NCI-H1694 treated with DMSO at 0.1 percent for 48 hours (cell line): ENCODE measurements around the gene E2F2.

ENCODE experiments used
- DNase-seq: peaks from one replicate; lab custom pipeline; 2025; lab: John Stamatoyannopoulos, UW

Gene E2F2, protein sequence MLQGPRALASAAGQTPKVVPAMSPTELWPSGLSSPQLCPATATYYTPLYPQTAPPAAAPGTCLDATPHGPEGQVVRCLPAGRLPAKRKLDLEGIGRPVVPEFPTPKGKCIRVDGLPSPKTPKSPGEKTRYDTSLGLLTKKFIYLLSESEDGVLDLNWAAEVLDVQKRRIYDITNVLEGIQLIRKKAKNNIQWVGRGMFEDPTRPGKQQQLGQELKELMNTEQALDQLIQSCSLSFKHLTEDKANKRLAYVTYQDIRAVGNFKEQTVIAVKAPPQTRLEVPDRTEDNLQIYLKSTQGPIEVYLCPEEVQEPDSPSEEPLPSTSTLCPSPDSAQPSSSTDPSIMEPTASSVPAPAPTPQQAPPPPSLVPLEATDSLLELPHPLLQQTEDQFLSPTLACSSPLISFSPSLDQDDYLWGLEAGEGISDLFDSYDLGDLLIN

DNA sequence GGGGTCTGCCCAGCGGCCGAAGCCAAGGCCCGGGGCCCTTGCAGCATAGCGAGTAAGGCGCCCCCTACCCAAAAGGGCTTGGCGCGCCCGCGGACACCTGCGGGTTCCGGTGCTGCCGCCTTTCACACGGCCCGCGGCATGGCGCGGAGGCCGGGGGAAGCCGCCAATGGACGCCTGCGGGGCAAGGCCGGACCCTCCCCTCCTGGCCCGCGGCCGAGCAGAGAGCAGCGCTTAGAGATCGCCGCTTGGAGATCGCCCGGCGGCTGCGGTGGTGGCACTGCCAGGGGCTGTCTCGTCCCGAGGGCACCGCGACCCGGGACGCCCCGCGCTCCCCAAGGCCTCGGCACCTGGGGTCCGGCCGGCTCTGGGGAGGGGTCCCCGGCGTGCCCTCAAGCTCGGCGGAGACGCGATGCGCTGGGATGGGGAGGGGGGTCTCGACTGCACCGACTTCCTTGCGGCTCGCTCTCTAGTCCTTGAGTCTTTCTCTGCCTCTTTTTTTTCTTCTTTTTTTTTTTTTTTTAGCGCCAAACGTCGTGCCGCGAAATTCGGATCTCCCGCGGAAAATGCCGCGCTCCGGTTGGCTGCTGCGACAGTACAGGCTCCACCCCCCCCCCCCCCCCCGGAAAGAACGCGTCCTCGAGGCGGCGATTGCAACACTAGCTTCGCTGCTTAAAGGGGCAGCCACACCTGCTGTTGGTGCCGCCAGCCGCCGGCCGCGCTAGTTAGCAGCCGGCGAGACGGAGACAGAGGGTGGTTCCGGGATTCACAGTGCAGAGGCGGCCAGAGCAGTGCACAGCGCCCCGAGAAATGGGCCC is at the start of gene E2F2:
Gene E2F2, minus strand, starts transcription at position 487 of the 815 bp plus-strand sequence. Its CDS starts 440 bp downstream, at position 47.
- DNase-seq = peak; percentile 69

DNA sequence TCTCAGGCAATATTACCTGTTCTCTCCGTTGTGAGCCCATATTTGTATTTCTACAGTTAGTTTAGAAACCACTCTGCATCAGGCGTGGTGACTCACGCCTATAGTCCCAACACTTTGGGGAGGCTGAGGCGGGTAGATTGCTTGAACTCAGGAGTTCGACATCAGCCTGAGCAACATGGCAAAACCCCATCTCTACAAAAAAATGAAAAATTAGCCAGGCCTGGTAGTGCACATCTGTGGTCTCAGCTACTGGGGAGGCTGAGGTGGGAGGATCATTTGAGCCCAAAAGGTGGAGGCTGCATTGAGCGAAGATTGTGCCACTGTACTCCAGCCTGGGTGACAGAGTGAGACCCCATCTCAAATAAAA is 47.9 kb upstream of the E2F2 start:
- DNase-seq = no peak

DNA sequence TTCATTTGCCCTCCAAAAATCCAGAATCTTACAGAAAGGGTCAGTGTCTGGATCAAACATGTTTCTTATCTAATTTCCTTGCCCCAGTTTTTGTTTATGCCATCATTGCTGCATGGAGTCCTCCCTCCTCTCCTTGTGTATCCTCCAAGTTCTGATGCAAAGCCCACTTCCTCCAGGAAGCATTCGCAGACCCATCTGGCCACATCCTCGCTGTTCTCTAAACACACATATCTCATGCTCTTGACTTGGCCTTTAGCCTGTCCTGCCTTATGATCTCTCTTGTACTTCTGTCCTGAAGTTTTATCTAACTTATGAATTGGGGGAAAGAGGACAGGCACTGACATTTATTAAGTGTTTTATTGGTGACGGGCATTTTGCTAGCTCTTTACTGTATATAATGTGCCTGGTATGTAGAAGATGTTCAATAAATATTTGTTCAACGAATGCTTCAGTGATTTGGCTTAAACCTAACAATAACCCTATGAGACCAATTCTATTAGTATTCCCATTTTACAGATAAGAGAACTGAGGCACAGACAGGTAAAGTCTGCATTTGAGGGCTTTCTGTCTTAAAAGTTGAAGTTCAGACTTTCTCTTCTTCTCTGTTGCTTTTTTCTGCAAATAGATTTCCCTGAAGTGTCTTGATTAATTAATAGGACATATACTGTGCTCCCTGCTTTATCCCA is 47.4 kb upstream of the E2F2 start:
- no peak for DNase-seq

DNA sequence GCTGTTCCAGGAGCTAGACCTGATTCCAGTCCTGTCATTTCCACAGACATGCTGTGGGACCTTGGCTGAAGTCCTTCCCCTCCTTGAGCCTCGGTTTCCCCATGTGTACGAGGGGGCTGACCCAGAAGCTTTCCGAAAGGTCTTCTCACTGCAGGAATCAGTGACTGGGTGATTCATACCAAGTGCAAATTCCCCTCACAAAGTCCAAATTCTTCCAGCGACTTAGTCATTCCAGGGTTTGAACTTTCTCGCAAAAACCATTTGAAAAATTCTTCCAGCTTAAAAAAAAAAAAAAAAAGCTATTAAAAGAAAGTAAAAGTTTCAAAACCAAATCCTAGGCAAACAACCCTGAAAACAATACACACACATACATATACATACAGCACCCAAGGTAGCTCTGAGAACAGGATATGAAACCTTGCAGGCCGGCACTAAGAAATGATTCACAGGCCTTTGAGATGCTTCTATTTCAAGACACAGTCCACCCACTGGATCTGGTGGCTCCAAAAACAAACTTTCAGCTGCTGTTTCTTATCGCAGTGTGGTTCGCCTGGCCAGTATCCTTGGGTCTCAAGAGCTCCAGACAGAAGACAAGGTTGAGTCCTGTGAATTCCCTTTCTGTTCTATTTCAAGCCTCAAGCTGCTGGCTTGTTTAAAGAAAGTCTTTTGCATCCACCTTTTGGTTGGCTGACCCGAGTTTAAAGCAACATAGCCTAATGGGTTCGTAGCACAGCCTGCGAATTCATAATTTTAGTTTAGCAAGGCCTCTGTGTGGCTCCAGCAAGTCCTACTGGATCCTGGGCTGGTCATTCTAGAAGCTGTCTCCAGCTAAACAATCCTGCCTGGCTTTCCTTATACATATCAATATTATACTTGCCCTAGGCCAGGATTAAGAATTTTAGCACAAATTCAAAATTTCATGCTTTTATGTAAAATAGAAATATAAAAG is 46.3 kb upstream of the E2F2 start:
- no peak for DNase-seq

DNA sequence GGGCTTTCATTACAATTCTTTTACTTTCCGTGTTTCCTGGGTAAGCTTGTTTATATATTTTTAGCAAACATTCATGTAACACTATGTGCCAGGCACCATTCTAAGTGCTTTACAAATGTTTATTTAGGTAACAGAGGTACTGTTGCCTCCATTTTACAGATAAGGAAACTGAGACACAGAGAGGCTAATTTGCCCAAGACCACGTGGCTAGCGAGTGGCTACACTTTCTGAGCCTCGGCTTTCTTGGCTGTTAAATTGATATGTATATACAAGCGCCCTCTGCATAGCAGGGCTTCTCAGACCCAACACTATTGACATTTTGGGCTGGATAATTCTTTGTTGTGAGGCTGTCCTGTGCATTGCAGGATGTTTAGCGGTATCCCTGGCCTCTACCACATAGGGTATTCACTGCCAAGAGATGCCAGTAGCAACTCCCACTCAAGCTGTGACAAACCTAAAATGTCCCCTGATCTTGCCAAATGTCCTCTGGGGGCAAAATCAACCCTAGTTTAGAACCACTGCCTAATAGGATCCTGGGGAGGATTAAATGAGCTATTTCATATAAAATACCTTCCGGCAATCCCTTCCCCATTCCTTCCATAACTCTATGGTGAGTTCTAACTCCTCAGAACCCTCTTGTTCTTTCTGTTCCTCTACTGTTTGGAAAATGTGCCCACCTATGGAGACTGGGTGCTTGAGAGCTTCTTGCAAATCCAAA is 45.5 kb upstream of the E2F2 start:
- peak; percentile 11 for DNase-seq

DNA sequence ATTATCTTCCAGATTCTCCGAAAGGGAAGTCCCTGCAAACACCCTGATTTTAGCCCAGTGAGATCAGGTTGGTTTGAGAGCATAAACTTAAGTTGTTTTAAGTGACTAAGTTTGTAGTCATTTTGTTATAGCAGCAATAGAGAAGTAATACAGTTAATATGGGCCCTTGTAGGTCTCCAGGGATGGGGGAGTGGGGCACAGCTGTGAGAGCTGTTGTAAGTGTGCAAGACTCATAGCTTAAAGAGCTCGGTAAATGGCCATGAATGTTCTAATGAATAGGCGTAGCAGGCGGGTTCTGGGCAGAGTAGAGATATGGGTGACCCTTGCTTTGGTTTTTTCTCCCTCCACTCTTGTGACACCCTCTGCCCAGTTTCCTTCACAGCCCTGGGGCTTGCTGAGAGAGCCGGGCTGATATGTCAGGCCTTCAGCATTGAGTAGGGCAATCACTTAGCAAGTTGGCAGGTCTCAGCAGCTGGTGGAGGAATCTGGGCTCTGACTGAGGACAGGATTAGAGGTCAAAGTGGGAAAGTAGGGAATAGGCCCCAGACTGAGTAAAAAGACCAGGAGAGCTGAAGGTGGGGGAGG is 44.3 kb upstream of the E2F2 start:
- no peak for DNase-seq

DNA sequence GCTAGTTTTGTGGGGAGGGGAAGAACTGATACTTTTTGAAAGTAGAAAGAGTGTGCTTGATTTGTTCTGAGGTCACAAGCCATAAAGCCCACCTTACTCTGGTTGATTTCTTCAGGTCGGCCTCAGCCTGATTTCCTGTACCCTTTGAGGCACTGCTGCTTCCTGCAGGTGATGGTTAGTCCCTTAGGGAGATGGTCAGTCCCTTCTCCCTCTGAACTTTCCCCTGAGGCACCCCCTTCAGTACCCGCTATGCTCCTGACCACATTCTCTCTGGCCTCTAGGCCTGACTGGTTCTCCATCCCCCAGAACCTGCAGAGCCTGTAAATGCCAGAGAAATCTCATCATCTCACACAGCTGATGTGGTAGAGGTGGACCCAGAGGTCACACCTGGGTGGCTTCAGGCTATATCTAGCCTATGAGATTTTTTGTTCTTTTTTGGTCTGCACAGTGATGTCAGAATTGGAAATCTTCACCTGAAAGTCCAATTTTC is 43.3 kb upstream of the E2F2 start:
- no peak for DNase-seq

DNA sequence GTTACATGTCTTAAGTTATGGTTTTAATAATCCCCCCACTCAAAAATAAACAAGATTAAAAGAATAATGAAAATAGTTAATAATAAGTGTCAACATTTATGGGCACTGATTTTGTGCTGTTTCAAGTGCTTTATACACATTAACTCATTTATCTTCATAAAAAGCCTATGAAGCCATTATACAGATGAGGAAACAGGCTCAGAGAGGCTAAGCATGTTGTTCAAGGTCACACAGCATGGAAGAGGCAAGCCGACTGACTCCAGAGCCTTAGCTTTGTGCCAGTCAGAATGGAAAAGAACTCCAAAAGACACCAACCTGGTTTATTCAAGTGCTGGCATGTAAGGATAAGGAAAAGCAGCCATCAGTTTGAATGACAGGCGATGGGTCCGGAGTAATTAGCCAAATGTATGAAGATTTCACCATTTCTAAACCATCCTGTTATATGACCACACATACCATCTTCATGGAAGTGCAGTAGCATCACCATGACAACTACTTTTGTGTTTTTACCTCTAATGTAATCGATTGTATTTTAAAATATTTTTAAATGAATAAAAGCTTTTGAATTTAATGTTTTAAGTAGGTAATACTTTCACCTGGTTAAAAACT is 42.6 kb upstream of the E2F2 start:
- no peak for DNase-seq

DNA sequence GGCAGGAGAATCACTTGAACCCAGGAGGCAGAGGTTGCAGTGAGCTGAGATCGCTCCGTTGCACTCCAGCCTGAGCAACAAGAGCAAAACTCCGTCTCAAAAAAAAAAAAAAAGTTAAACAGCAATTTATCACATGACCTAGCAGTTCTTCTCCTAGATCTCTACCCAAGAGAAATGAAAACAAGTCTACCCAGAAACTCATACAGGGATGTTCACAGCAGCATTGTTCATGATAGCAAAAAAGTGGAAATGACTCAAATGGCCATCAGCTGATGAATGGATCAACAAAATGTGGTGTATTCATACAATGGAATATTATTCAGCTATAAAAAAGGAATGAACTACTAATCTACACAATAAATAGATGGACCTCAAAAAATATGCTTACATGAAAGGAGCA is 40.4 kb upstream of the E2F2 start:
- DNase-seq = no peak

DNA sequence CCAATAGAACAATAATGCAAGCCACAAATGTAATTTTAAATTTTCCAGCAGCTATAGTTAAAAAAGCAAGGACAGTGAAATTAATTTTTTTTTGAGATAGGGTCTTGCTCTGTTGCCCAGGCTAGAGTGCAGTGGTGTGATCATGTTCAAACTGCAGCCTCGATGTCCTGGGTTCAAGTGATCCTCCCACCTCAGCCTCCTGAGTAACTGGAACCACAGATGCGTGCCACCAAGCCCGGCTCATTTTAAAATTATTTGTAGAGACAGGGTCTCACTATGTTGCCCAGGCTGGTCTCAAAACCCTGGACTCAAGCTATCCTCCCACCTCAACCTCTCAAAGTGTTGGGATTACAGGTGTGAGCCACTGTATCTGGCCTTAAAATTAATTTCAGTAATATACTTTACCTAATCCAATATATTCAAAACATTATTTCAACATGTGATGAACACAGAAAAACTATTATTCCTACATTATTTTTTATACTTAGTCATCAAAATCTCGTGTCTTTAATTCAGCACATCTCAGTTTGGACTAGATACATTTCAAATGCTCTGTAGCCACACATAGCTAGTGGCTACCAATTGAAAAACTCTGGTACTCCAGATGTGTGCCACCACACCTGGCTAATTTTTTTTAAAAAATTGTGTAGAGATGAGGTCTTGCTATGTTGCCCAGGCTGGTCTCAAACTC is 39.1 kb upstream of the E2F2 start:
- DNase-seq = no peak

DNA sequence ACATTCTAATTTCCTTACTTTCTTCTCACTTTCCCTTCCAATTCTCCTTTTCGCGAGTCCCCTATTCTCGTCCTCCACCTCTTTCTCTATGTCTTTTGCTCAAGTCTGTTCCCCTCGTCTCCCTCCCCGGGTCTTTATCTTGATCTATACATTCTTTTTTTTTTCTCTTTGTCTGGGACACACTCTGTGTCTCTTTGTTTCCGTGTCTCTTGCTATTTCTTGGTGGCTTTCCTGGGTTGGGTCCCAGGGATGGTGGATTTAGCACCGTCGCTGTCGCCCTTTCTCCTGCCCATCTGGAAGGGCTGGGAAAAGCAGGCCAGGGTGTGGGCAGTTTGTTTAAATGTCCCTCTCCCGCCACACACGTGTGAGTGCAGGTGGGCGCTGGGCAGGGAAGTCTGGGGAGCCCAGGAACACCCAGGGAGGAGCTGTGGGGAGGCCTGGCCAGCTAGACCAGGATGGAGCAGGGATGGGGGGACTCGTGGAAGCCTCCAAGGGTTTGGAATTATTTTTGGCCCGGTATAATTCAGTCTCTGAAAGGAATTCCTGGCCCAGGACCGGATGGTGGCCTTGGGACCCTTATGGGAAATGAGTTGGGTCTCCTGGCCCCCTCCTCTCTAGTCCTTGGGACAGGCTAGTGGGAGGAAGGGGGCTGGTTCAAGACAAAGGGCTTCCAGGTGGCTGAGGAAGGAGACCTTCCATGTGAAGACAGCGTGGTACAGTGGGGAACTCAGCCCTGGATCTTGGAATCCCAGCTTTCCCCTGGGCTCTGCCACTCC is 37.8 kb upstream of the E2F2 start:
- no peak for DNase-seq

DNA sequence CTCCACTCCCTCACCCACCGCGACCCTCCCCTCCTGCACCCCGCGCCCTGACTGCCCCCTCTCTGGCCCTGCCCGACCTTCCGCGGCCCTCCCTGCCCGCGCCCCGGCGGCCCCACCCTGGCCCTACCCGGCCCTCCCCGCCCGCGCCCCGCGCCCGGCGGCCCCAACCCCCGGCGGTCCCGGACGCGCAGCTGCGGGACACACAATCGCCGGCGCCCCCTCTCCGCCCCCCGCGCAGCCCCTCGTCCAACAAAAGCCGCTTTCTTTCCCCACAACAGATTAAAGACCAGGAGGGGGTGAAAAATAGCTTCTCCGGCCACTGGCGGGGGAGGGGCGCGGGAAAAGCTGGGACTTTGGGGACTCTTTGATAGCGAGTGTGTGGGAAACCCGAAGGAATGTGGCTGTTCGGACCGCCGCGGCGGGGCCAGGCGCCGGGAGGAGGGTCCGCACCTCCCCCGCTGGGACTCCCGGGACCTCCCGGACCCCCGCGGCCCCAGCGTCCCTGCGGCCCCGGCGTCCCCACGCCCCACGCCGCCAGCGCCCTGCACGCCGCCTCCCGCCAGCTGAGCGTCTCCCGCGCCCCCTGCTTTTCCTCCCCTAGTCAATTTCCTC is 37.1 kb upstream of the E2F2 start:
- no peak for DNase-seq

DNA sequence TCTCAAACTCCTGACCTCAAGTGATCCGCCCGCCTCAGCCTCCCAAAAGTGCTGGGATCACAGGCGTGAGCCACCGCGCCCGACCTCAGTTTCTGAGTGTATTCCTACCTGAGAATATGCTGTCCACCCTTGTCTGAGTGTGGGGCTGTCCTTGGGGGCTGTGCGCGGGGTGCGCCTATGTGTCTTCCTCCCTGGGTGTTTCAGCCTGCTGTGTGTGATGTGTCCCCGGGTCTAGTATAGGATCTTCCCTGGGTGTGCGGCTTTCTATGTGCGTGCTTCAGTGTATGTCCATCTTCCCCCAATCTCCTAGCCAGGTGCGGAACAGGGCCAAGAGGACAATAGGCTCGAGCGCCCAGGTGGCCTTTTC is 36.6 kb upstream of the E2F2 start:
- no peak for DNase-seq

DNA sequence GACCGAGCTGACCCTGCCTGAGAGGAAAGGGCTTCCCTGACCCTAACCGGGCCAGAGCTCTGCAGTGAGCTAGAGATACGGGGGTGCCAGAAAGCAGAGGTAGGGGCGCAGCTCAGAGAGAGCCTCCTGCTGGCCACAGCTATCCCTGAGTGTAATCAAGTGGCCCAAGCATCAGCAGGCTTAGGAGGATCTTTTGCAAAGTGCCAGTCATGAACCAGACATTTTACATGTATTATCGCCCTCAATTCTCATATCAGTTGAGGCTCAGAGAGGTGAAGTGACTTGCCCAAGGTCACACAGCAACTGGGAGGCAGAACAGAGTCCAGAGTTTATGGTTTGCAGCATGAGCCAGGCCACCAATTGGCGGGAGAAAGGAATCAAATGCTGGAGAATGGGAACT is 35.3 kb upstream of the E2F2 start:
- no peak for DNase-seq

DNA sequence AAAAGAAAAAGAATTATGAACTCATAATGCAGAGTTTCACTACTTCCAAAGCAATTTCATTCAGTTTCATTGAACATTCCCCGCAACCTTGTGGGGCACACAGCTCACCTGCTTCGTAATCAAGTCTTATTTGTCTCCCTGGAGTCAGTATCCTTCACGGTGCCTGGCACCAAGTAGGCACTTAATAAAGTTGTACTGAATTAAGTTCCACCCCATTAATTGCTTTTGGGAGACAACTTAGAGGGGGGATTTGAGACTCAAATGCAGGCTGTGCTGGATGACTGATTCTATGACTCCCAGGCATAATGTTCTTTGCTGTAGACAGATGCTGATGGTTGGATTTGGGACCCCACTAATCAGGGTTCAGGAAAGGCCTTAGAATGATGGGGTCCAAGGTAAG is 34.7 kb upstream of the E2F2 start:
- DNase-seq = no peak

DNA sequence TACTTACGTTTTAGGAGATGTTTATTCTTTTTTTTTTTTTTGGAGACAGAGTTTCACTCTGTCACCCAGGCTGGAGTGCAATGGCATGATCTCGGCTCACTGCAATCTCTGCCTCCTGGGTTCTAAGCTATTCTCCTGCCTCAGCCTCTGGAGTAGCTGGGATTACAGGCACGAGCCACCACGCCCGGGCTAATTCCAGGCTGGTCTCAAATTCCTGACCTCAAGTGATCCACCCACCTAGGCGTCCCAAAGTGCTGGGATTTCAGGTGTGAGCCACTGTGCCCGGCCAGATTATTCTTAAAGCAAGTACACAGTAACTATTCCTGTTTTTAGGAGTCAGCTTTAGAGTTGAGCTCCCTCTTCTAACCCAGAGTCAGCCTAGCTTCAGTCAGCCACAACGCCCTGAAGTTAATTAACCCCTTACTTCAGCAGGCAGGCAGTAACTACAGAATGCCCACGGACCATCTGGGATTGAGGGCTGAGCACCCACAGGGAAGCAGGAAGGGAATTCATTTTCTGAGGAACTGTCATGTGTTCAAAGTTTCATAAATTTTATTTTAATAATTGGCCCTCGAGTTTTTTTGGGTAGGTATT is 33.6 kb upstream of the E2F2 start:
- DNase-seq = no peak

DNA sequence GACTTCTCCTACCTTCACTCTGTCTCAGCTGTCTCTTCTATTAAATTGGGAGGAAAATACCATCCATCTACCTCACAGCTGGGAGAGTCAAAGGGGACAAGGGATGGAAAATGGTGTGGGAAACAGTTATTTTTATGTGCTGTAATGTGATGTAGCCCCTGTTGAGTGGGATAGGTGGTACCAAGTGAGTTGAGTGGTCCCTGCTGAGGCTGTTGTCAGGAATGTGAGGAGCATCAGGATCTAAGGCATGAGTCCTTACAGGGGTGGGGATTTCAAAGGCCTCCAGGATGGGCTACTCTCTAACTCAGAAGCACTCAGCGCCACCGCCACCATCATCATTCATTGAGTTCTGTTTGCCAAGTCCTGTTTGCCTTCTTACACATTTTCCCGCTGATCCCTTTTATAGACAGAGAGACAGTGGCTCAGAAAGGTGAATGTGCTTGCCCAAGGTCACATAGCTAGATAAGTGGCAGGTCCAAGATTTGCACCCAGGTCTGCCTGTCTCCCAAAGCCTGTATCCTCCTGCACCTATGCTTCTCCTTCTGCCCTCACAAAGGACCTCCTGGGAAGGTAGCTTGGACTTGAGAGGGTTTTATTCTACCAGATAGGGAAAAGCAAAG is 32.8 kb upstream of the E2F2 start:
- no peak for DNase-seq
